ENCODE results near the gene ANLN. TPM values are rescaled to one million over a fixed set of nuclear protein-coding genes. Genes with fewer than 3 reads are reported as not detected.
"Not testable (repeated sequence)": the region's sequence is repeated elsewhere in the genome, so short reads cannot be mapped to it uniquely, and the experiment has no call there.

The ANLN gene
- polyA plus RNA-seq, 1 donor from 2014 or later, result 5.8 TPM

DNA sequence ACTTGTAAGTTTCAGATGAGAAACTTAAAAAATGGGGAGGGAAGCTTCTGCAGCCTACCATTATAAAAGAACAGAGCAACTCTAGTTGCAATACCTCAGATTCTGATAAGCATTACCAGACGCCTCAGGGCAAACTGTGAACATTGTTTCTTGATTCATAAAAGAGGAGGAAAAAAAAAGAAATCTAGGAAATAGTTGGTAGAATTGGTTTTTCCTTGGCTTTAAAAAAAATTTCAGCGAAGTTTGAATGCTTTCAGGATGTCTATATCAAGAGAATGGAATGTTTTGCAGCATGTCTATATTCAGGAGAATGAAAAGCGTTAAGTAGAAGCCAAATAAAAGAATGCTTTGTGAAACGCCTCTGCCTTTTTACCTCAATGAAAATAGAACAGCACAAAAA is 17.5 kb upstream of the ANLN start:
- no peaks in the 10 kb centered on the region for H3F3A ChIP-seq (ENCODE audit: insufficient read depth, low read length, poor library complexity, severe bottlenecking)
- H3K27ac ChIP-seq (ENCODE audit: low read length), result no peak overlapping the region
- TF ChIP-seq, protein P1, sequence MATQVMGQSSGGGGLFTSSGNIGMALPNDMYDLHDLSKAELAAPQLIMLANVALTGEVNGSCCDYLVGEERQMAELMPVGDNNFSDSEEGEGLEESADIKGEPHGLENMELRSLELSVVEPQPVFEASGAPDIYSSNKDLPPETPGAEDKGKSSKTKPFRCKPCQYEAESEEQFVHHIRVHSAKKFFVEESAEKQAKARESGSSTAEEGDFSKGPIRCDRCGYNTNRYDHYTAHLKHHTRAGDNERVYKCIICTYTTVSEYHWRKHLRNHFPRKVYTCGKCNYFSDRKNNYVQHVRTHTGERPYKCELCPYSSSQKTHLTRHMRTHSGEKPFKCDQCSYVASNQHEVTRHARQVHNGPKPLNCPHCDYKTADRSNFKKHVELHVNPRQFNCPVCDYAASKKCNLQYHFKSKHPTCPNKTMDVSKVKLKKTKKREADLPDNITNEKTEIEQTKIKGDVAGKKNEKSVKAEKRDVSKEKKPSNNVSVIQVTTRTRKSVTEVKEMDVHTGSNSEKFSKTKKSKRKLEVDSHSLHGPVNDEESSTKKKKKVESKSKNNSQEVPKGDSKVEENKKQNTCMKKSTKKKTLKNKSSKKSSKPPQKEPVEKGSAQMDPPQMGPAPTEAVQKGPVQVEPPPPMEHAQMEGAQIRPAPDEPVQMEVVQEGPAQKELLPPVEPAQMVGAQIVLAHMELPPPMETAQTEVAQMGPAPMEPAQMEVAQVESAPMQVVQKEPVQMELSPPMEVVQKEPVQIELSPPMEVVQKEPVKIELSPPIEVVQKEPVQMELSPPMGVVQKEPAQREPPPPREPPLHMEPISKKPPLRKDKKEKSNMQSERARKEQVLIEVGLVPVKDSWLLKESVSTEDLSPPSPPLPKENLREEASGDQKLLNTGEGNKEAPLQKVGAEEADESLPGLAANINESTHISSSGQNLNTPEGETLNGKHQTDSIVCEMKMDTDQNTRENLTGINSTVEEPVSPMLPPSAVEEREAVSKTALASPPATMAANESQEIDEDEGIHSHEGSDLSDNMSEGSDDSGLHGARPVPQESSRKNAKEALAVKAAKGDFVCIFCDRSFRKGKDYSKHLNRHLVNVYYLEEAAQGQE (IDR thresholded peaks at IDR 0.05; ENCODE audit: borderline replicate concordance), result no peak
- no peaks in the 10 kb centered on the region for H4K20me1 ChIP-seq (ENCODE audit: insufficient read depth)
- H3K4me2 ChIP-seq (ENCODE audit: low read length), result no peak overlapping the region
- no peak overlapping the region for H3K4me3 ChIP-seq (ENCODE audit: low read length)
- no peaks in the 10 kb centered on the region for H3K79me2 ChIP-seq (replicated peaks; ENCODE audit: insufficient read depth, low read length)
- no peak overlapping the region for H3K9ac ChIP-seq (ENCODE audit: low read length)
- H3K9me3 ChIP-seq (ENCODE audit: low read length), result no peaks in the 10 kb centered on the region
- no peak overlapping the region for H2AFZ ChIP-seq (ENCODE audit: low read depth, low read length)
- H3K36me3 ChIP-seq (ENCODE audit: insufficient read depth, low read length), result no peaks in the 10 kb centered on the region
- H3K9me2 ChIP-seq (ENCODE audit: insufficient read depth, low read length), result no peaks in the 10 kb centered on the region
- no peaks in the 10 kb centered on the region for H3K27me3 ChIP-seq (ENCODE audit: insufficient read depth, low read depth, low read length)

DNA sequence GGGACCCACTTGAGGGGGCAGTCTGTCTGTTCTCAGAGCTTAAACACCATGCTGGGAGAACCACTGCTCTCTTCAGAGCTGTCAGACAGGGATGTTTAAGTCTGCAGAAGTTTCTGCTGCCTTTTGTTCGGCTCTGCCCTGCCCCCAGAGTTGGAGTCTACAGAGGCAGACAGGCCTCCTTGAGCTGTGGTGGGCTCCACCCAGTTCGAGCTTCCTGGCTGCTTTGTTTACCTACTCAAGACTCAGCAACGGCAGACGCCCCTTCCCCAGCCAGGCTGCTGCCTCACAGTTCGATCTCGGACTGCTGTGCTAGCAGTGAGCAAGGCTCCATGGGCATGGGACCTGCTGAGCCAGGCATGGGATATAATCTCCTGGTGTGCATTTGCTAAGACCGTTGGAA is 11.1 kb upstream of the ANLN start:
- H3K9me3 ChIP-seq (ENCODE audit: low read length); H2AFZ ChIP-seq (ENCODE audit: low read depth, low read length); H3K79me2 ChIP-seq (replicated peaks; ENCODE audit: insufficient read depth, low read length): not testable (repeated sequence)

DNA sequence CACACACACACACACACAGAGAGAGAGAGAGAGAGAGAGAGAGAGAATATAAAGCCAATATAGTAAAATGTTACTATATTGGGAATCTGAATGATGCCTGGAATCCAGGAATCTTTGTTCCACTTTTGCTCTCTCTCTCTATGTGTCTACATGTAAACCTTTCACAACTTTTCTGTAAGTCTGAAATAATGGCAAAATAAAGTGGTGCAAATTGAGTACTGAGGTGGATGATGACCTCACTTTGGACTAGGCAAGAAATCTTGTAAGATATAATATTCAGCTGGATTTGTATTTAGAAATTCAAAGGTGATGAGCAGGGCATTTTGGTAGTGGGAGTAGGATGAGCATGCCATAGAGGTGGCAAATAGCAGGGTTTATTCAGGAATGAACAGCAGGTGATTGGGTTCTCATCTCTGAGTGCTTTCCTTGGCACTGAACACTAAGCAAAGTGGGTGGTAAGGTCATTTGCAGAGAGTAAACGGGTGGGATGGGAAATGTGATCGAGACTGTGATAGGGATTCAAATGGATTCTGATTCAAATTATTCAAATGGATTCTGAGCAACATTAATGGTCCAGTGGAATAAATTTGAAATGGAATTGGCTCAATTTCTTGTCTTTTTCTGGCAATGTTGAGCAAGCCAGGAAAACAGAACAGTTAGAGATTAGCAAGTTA is 9.7 kb upstream of the ANLN start:
- Histone ChIP-seq H4K20me1 (ENCODE audit: insufficient read depth) (no peaks in the 10 kb centered on the region), H3K27ac (ENCODE audit: low read length) (no peak overlapping the region), H3K79me2 (replicated peaks; ENCODE audit: insufficient read depth, low read length) (no peaks in the 10 kb centered on the region), H3K9me3 (ENCODE audit: low read length) (no peaks in the 10 kb centered on the region), H3K4me2 (ENCODE audit: low read length) (no peak overlapping the region), H3K9ac (ENCODE audit: low read length) (no peak overlapping the region), H3K36me3 (ENCODE audit: insufficient read depth, low read length) (no peaks in the 10 kb centered on the region), H2AFZ (ENCODE audit: low read depth, low read length) (no peak overlapping the region), H3F3A (ENCODE audit: insufficient read depth, low read length, poor library complexity, severe bottlenecking) (no peaks in the 10 kb centered on the region), H3K9me2 (ENCODE audit: insufficient read depth, low read length) (no peaks in the 10 kb centered on the region), H3K4me3 (ENCODE audit: low read length) (no peak overlapping the region), H3K27me3 (ENCODE audit: insufficient read depth, low read depth, low read length) (no peaks in the 10 kb centered on the region)
- no peak for TF ChIP-seq SMC3 (conservative IDR thresholded peaks at IDR 0.05; ENCODE audit: poor library complexity)
- TF ChIP-seq, protein P1 (IDR thresholded peaks at IDR 0.05; ENCODE audit: borderline replicate concordance), result no peak
- TF ChIP-seq RAD21 (conservative IDR thresholded peaks at IDR 0.05), result no peak
- no peak for TF ChIP-seq MXI1 (conservative IDR thresholded peaks at IDR 0.05; ENCODE audit: poor library complexity, severe bottlenecking)
- TF ChIP-seq POLR2AphosphoS5 (IDR thresholded peaks at IDR 0.05), result no peak
- TF ChIP-seq TAF1 (IDR thresholded peaks at IDR 0.05; ENCODE audit: low read depth), result no peak
- TF ChIP-seq EZH2 (IDR thresholded peaks at IDR 0.05; ENCODE audit: borderline replicate concordance, insufficient read depth, low read length, poor library complexity, severe bottlenecking), result no peak
- TF ChIP-seq EP300 (conservative IDR thresholded peaks at IDR 0.05; ENCODE audit: poor library complexity, severe bottlenecking), result no peak
- TF ChIP-seq, protein P2, sequence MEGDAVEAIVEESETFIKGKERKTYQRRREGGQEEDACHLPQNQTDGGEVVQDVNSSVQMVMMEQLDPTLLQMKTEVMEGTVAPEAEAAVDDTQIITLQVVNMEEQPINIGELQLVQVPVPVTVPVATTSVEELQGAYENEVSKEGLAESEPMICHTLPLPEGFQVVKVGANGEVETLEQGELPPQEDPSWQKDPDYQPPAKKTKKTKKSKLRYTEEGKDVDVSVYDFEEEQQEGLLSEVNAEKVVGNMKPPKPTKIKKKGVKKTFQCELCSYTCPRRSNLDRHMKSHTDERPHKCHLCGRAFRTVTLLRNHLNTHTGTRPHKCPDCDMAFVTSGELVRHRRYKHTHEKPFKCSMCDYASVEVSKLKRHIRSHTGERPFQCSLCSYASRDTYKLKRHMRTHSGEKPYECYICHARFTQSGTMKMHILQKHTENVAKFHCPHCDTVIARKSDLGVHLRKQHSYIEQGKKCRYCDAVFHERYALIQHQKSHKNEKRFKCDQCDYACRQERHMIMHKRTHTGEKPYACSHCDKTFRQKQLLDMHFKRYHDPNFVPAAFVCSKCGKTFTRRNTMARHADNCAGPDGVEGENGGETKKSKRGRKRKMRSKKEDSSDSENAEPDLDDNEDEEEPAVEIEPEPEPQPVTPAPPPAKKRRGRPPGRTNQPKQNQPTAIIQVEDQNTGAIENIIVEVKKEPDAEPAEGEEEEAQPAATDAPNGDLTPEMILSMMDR (IDR thresholded peaks at IDR 0.05; ENCODE audit: poor library complexity, severe bottlenecking), result no peak

More for the DNA sequence above, 11.1 kb upstream of the ANLN start:
- not testable (repeated sequence) for H3K27ac ChIP-seq (ENCODE audit: low read length); H3F3A ChIP-seq (ENCODE audit: insufficient read depth, low read length, poor library complexity, severe bottlenecking); H3K9me2 ChIP-seq (ENCODE audit: insufficient read depth, low read length); H3K36me3 ChIP-seq (ENCODE audit: insufficient read depth, low read length); H4K20me1 ChIP-seq (ENCODE audit: insufficient read depth); H3K4me2 ChIP-seq (ENCODE audit: low read length); H3K27me3 ChIP-seq (ENCODE audit: insufficient read depth, low read depth, low read length); H3K9ac ChIP-seq (ENCODE audit: low read length); H3K4me3 ChIP-seq (ENCODE audit: low read length)

Data from neural cell (in vitro differentiated cells).